Right cardiac atrium (tissue), 5 donors: ENCODE measurements around the gene KMT5B. TPM values are rescaled to one million over a fixed set of nuclear protein-coding genes. Genes with fewer than 3 reads are reported as not detected.
A peak's percentile ranks its signal among the peaks of the same experiment; 100 is the strongest.

Experiments used
- ATAC-seq, 2 donors: fragments of 200-7000 bp; cut with Tn5 transposase; one replicate each; pipeline versions ENCODE4 v1.8.0 to v1.9.1; 2020; ENCODE audit warnings: moderate library complexity in 2 of 2, mild to moderate bottlenecking in 1 of 2
- DNase-seq, 3 donors: peaks; one replicate each; pipeline ENCODE4 v3.0.0-alpha.2; 2020
- H3K27ac ChIP-seq: one replicate; pipeline ENCODE4 v1.5.1; 2013; ENCODE audit warnings: mild to moderate bottlenecking, low read length, control low read depth, moderate library complexity
- H3K27me3 ChIP-seq: one replicate; pipeline ENCODE4 v1.6.1; 2013; ENCODE audit not compliant: control insufficient read depth, insufficient read depth
- H3K4me1 ChIP-seq: one replicate; pipeline ENCODE4 v1.6.1; 2013; ENCODE audit warnings: low read length; ENCODE audit not compliant: control insufficient read depth, insufficient read depth
- H3K4me3 ChIP-seq: one replicate; pipeline ENCODE4 v1.5.1; 2013; ENCODE audit warnings: low read length, control low read depth
- H3K9me3 ChIP-seq: one replicate; pipeline ENCODE4 v1.6.1; 2013; ENCODE audit warnings: low read length; ENCODE audit not compliant: control insufficient read depth
- WGBS: extraction: QIAGEN DNeasy Blood & Tissue Kit; methylation state at CpG from one replicate; pipeline ENCODE4 v1.1.7; 2013; 5-methylcytosine and 5-hydroxymethylcytosine counted together
- intact Hi-C, 4 donors: fragments of 100-400 bp; cut with DNase I; formaldehyde crosslinking; loops; one replicate each; pipeline versions ENCODE4 v1.11.0 to v1.14.0; 2022 to 2023
- polyA plus RNA-seq: library from polyadenylated mRNA; stranded (reverse); fragments of 200-250 nt; gene quantifications from one replicate; pipeline ENCODE4 v1.2.3, GENCODE V29; 2013
- total RNA-seq, 4 donors: library from RNA; stranded (reverse); fragmentation: NEBNext Ultra II Directional; extraction: Animal tissue kit (Norgen Biotek cat#: 25700); gene quantifications; one replicate each; pipeline ENCODE4 v1.2.1, GENCODE V29; 2021
- donor health status: healthy with polysubstance abuse.
- donor health status: DM: no; HTN: yes; CAD: no.
- donor health status: DM: no; HTN: no; CAD: no.
- donor health status: DM: no; HTN: yes; CAD: no; lungs with severe emphysema.
- donor health status: DM: yes; HTN: yes; CAD: no.

Gene KMT5B
- total and polyA plus RNA-seq, 5 donors = 14.2 to 31.4 (median 30.3) TPM

GRCh38 chr11:68160100-68160695 is 52.9 kb downstream of the KMT5B start:
- H3K27ac ChIP-seq = no peak overlapping the region
- DNase-seq (no peak), ATAC-seq (no peak)
- H3K9me3 ChIP-seq = no peaks in the 10 kb centered on the region
- 82% methylated on average over 7 of the region's 7 CpGs for WGBS
- intact Hi-C loops = no loop called here
- no peaks in the 10 kb centered on the region for H3K4me1 ChIP-seq
- H3K27me3 ChIP-seq = no peaks in the 10 kb centered on the region
- no peak overlapping the region for H3K4me3 ChIP-seq

- DNase-seq (no peak), ATAC-seq (no peak)
- WGBS = 81% methylated on average over 6 of the region's 6 CpGs
Observed at GRCh38 chr11:68159665-68160064, 53.4 kb downstream of the KMT5B start.

GRCh38 chr11:68159161-68159560 is 53.9 kb downstream of the KMT5B start:
- no peak for DNase-seq
- WGBS = 92% methylated on average over 9 of the region's 9 CpGs
- ATAC-seq = no peak
- Histone ChIP-seq H3K4me1 (no peaks in the 10 kb centered on the region), H3K9me3 (no peaks in the 10 kb centered on the region), H3K27ac (no peak overlapping the region), H3K27me3 (no peaks in the 10 kb centered on the region), H3K4me3 (no peak overlapping the region)
- intact Hi-C loops = no loop called here

More at GRCh38 chr11:68159665-68160064, 53.4 kb downstream of the KMT5B start:
- H3K4me3 ChIP-seq = no peak overlapping the region
- no peaks in the 10 kb centered on the region for H3K27me3 ChIP-seq
- intact Hi-C loops = no loop called here
- no peak overlapping the region for H3K27ac ChIP-seq
- no peaks in the 10 kb centered on the region for H3K4me1 ChIP-seq
- H3K9me3 ChIP-seq = no peaks in the 10 kb centered on the region

- no peak overlapping the region for H3K4me3 ChIP-seq
- 96% methylated on average over 14 of the region's 14 CpGs for WGBS
- DNase-seq (no peak), ATAC-seq (no peak)
- H3K27ac ChIP-seq = no peak overlapping the region
- no peaks in the 10 kb centered on the region for H3K4me1 ChIP-seq
- H3K27me3 ChIP-seq = no peaks in the 10 kb centered on the region
- no peaks in the 10 kb centered on the region for H3K9me3 ChIP-seq
- intact Hi-C loops = no loop called here
Observed at GRCh38 chr11:68158580-68158979, 54.5 kb downstream of the KMT5B start.

- ATAC-seq (no peak), DNase-seq (no peak)
- Histone ChIP-seq H3K4me3 (no peak overlapping the region), H3K27me3 (no peaks in the 10 kb centered on the region), H3K27ac (no peak overlapping the region), H3K4me1 (no peaks in the 10 kb centered on the region), H3K9me3 (no peaks in the 10 kb centered on the region)
- intact Hi-C loops = no loop called here
- WGBS = 86% methylated on average over 8 of the region's 8 CpGs
Observed at GRCh38 chr11:68153742-68154141, 59.4 kb downstream of the KMT5B start.

- intact Hi-C loops = no loop called here
- peaks cover 11% of the 10 kb centered on the region for H3K4me1 ChIP-seq
- H3K9me3 ChIP-seq = no peaks in the 10 kb centered on the region
- 32% methylated on average over 7 of the region's 7 CpGs for whole genome bisulfite sequencing
- H3K4me3 ChIP-seq = no peak overlapping the region
- H3K27ac ChIP-seq = no peak overlapping the region
- no peaks in the 10 kb centered on the region for H3K27me3 ChIP-seq
- DNase-seq (peak in 1 of 3 donors; percentile 64), ATAC-seq (peak in 1 of 2 donors; percentile 21)
Observed at GRCh38 chr11:68150037-68150436, 63.1 kb downstream of the KMT5B start.

- Histone ChIP-seq H3K4me3 (no peak overlapping the region), H3K27ac (no peak overlapping the region), H3K4me1 (peaks cover 11% of the 10 kb centered on the region), H3K27me3 (no peaks in the 10 kb centered on the region), H3K9me3 (no peaks in the 10 kb centered on the region)
- DNase-seq = no peak
- WGBS = 89% methylated on average over 6 of the region's 6 CpGs
- intact Hi-C loops = no loop called here
- no peak for ATAC-seq
Observed at GRCh38 chr11:68149417-68149816, 63.7 kb downstream of the KMT5B start.

GRCh38 chr11:68148879-68149278 is 64.2 kb downstream of the KMT5B start:
- Histone ChIP-seq H3K27ac (no peak overlapping the region), H3K27me3 (no peaks in the 10 kb centered on the region), H3K4me1 (peaks cover 11% of the 10 kb centered on the region), H3K9me3 (no peaks in the 10 kb centered on the region), H3K4me3 (no peak overlapping the region)
- DNase-seq = no peak
- intact Hi-C loops = no loop called here
- 93% methylated on average over 7 of the region's 7 CpGs for WGBS
- no peak for ATAC-seq

GRCh38 chr11:68148071-68148805 is 64.9 kb downstream of the KMT5B start:
- ATAC-seq = no peak
- intact Hi-C loops = no loop called here

GRCh38 chr11:68146704-68147474 is 66.2 kb downstream of the KMT5B start:
- H3K27me3 ChIP-seq = no peaks in the 10 kb centered on the region
- 36% methylated on average over 13 of the region's 13 CpGs for WGBS
- no peak overlapping the region for H3K4me3 ChIP-seq
- H3K4me1 ChIP-seq = peaks cover 11% of the 10 kb centered on the region
- DNase-seq (peak; percentile 56 to 81 (median 80)), ATAC-seq (peak; percentile 79 to 82)
- intact Hi-C loops = no loop called here
- peak overlapping the region; percentile 78 for H3K27ac ChIP-seq
- no peaks in the 10 kb centered on the region for H3K9me3 ChIP-seq

More at GRCh38 chr11:68148071-68148805, 64.9 kb downstream of the KMT5B start:
- Histone ChIP-seq H3K9me3 (no peaks in the 10 kb centered on the region), H3K27ac (no peak overlapping the region), H3K4me3 (no peak overlapping the region), H3K4me1 (peaks cover 11% of the 10 kb centered on the region), H3K27me3 (no peaks in the 10 kb centered on the region)
- no peak for DNase-seq
- whole genome bisulfite sequencing = 91% methylated on average over 18 of the region's 18 CpGs

- H3K4me1 ChIP-seq = peaks cover 11% of the 10 kb centered on the region
Observed at GRCh38 chr11:68146010-68146540, 67.0 kb downstream of the KMT5B start.

More at GRCh38 chr11:68146010-68146540, 67.0 kb downstream of the KMT5B start:
- peak; percentile 89 to 95 (median 93) for DNase-seq
- Histone ChIP-seq H3K4me3 (no peak overlapping the region), H3K27me3 (no peaks in the 10 kb centered on the region), H3K9me3 (no peaks in the 10 kb centered on the region), H3K27ac (peak overlapping the region; percentile 78)
- WGBS = 34% methylated on average over 15 of the region's 15 CpGs
- intact Hi-C loops = no loop called here
- ATAC-seq = peak; percentile 75 to 79
